GM21367 (cell line): ENCODE data around the gene ABCC6.
A peak's percentile ranks its signal among the peaks of the same experiment; 100 is the strongest.
"Not testable (repeated sequence)": the region's sequence is repeated elsewhere in the genome, so short reads cannot be mapped to it uniquely, and the experiment has no call there.

ENCODE experiments used
- ATAC-seq: cut with Tn5 transposase; IDR thresholded peaks from one replicate; pipeline ENCODE4 v1.9.1; 2021; ENCODE audit not compliant: unreplicated experiment

The ABCC6 gene

DNA sequence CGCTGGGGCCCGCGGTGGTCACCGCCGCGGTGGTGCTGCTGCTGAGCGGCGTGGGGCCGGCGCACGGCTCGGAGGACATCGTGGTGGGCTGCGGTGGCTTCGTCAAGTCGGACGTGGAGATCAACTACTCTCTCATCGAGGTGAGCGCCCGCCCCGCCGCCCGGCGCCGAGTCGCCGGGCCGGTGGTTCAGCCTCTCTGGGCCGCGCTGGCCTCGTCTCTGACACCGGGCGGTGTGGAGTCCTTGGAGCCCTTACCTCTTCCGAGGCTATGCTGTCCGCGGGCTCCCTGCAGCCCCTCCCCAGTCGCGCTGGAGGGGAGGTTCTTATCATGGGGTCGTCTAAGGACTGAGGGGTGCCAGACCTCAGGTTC, 9.4 kb upstream of the ABCC6 start:
- peak; percentile 30 for ATAC-seq

DNA sequence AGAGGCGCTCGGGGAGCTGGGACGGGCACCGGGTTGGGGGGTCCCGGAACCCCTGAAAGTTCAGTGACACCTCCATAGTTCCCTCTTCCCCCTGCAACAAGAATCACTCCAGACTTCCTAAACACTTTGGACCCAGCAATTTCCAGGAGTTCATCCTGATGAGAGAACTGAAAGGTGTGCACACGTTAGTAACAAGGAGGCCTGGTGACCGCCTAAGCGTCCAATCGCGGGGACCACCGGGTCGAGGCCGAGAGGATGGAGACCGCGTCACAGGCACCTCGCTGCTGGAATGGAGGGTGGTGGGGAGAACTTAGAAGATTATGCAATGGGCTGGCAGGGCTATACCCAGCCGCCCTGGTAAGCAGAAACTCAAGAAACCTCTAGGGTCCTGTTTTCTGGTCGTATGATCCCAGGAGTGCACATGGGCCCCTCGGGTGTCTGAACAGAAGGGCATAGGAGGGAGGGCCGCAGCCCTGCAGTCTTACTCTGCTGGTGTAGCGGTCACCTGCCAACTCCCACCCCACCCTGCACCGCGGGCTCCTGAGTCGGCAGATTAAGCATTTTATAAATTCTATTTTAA, 458 bp upstream of the ABCC6 start:
- not testable (repeated sequence) for ATAC-seq

DNA sequence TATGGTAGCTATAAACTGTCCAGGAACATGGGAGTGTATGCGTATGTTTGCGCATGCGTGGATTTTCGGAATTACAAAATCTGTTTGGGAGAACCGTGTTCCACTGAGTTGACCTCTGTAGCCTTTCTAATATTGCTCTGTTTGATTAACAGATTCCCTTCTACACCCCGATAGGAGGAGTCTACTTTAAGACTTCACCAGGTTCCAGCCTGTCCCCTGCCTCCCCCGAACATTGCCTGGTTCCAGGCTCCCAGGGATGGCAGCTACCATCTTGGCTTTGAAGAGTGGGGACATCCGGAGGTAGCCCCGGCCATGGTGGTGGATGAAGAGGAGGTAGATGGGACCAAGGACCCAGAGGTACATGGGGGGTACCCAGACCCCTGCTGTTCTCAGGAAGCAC, 1.9 kb downstream of the ABCC6 start:
- ATAC-seq = not testable (repeated sequence)

DNA sequence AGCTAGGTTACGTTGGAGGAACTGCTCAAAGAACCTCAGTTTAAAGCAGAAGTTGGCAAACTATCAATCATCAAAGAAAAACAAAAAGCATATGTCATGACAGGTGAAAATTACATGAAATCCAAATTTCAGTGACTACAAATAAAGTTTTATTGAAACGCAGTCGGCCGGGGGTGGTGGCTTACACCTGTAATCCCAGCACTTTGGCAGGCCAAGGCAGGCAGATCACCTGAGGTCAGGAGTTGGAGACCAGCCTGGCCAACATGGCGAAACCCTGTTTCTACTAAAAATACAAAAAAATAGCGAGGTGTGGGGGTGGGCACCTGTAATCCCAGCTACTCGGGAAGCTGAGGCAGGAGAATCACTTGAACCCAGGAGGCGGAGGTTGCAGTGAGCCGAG, 2.8 kb downstream of the ABCC6 start:
- ATAC-seq = not testable (repeated sequence)

DNA sequence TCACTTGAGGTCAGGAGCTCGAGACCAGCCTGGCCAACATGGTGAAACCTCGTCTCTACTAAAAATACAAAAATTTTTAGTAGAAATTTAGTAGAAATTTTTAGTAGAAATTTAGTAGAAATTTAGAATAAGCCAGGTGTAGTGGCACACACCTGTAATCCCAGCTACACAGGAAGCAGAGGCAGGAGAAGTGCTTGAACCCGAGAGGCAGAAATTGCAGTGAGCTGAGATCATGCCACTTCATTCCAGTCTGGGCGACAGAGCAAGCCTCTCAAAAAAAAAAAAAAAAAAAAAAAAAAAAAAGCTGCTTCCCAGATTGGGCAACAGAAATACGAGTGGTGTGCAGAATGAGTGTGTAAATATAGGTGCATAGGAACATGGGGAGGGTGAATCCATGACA, 4.5 kb downstream of the ABCC6 start:
- ATAC-seq = not testable (repeated sequence)

DNA sequence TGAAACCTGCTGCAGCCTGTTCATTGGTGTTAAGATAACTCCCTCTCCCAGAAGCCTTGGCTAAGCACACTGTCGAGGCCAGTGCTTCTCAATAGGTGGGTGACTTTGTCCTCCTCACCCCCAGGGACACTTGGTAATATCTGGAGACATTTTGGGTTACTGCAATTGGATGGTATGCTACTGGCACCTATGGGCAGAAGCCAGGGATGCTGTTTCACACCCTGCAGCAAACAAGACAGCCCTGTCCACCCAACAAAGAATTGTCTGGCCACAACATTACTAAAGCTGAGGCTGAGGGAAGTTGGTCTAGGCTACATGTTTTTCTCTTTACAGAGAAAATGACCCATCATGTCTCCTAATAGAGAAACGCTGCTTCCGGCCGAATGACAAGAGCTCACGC, 4.9 kb downstream of the ABCC6 start:
- not testable (repeated sequence) for ATAC-seq

DNA sequence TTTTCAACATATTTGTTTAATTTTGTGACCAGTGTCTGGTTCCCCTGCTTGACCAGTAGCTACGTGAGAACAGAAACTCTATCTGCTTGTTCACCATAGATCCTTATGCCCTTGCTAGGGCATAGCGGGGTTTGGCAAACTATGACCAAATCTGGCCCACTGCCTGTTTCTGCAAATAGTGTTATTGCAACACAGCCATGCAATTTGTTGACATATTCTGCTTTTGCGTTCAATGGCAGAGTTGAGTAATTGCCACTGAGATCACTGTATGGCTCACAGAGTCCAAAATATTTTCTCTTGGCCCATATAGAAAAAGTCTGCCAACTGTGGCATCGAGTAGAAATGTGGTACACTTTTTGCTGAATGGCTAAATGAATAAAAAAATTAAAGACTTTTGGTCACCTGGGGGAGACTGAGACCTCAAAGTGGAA, 9.4 kb downstream of the ABCC6 start:
- not testable (repeated sequence) for ATAC-seq

DNA sequence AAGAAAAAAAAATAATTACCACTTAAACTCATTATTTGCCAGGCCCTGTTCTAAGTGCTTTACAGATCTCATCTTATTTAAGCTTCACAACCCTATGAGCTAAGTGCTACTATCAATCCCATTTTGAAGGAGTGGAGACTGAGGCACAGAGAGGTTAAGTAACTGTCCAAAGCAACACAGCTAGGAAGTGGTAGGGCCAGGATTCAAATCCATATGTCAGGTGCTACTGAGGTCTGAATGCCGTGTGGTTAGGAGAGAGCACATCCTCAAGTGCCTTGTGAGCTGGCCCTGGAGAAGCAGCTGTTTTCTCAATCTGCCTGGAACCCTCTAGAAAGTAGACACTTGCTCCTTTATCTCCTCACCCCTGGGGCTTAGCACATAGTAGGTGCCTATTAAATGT, 11.9 kb downstream of the ABCC6 start:
- ATAC-seq = not testable (repeated sequence)

DNA sequence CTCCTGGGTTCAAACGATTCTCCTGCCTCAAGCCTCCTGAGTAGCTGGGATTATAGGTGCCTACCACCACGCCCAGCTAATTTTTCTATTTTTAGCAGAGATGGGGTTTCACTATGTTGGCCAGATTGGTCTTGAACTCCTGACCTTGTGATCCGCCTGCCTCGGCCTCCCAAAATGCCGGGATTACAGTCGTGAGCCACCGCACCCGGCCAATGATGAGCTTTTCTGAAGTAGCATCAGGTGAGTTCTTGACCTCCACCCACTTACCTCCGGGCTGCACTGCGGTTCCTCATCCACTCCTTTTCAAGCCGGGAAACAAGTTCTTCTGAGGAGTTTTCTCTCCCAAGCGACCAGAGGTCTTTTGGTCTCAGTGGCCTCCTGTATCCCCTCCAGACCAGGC, 14.8 kb downstream of the ABCC6 start:
- ATAC-seq = not testable (repeated sequence)

DNA sequence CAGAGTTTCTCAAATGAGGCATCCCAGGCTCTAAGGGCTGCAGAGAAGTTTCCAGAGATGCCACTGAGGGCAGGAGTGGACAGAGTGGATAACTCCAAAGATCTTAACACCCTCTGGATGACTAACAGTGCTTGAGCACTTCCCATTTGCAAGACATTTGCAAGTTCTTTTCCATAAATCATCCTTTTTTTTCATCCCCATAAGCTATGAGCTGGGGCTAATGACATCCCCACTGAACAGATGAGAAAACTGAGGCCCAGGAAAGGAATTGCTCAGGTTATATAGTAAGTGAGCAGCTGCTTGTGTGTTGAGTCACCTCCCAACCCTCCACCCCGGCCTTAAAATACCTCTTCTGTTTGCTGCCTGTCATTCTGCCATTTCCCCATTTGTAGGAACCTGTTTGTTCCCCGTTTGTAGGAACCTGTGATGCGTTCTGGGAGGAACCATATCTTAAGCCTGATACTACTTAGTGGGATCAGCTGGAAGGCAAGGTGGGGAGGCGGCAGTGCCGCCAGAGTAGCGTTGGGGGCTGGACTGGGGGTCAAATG, 15.4 kb downstream of the ABCC6 start:
- not testable (repeated sequence) for ATAC-seq

DNA sequence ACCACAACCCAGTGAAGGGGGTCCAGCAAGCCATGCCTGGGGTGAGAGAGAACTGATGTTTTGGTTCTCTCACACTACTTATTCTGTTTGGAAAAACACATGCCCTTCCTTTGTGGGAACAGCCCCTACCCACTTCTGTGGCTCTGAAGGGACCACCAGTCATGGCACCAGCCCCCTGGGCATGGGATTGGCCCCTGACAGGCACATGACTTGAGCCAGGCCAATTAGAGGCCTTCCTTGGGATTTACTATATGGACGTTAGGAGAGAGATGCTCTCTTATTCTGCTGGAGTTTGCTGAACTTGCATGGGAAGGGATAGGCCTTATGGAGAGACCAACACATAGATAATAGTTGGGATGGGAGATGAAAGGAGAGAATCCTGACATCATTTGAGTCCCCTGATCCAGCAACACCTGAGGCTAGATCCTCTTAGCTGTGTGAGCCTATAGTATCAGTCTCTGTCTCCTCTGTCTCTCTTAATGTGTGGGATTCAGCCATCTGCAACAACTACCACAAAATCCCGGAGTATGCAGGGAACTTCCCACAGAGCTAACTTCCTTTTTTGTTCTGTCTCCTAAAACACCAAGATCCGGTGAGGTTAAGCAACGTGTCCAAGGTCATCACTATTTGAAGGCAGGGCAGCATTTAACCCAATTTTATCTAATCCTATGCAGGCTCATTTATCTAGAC, 16.1 kb downstream of the ABCC6 start:
- ATAC-seq = not testable (repeated sequence)

DNA sequence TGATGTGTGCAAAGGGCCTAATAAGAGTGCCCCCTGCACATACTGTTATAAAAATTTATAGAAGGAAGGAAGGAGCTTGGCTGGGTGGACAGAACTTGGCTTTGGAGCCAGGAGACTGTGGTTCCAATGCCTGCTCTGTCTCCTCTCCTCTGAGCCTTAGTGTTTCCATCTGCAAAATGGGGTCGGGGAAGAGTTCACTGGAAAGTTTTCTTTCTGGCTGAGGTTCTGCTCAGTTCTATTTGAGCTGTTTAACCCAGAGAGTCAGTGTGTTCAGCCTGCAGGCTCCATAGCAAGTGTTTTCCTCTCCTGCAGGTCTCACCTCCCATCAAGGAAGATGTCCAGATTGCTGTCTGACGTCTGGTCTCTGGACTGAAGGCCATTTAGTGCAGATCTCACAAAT, 17.4 kb downstream of the ABCC6 start:
- not testable (repeated sequence) for ATAC-seq

DNA sequence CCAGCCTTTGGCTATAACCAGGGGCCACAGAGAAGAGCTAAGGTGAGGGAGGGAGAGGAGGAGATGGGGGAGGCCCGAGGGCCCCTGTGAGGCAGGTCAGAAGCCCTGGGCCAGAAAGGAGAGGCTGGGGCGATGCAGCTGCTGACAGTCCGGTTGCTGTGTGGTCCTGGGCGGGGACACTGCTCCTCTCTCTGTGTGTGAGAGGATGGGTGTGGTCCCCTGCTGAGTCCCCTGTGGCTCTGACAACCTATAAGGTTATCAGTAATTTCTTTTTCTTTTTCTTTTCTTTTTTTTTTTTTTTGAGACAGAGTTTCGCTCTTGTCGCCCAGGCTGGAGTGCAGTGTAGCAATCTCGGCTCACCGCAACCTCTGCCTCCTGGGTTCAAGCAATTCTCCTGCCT, 18.7 kb downstream of the ABCC6 start:
- ATAC-seq = not testable (repeated sequence)

DNA sequence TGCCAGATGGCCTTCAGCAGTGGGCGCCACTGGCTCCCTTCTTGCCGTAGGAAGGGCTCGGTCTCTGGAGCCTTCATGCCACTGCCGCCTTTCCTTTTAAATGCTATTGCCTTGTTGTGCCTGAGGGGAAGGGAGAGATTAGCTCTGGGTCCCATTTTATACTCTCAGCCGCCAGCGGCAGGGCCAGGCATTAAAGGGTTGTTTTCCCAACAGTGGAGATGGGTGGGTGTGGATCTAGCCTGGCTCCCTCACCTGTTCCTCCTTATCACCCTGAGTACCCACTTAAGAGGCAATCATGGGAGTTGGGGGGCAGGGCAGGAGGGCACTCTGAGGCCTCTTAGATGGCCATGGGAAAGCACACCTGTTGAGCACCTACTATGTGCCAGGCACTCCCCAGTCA, 19.8 kb downstream of the ABCC6 start:
- ATAC-seq = not testable (repeated sequence)

DNA sequence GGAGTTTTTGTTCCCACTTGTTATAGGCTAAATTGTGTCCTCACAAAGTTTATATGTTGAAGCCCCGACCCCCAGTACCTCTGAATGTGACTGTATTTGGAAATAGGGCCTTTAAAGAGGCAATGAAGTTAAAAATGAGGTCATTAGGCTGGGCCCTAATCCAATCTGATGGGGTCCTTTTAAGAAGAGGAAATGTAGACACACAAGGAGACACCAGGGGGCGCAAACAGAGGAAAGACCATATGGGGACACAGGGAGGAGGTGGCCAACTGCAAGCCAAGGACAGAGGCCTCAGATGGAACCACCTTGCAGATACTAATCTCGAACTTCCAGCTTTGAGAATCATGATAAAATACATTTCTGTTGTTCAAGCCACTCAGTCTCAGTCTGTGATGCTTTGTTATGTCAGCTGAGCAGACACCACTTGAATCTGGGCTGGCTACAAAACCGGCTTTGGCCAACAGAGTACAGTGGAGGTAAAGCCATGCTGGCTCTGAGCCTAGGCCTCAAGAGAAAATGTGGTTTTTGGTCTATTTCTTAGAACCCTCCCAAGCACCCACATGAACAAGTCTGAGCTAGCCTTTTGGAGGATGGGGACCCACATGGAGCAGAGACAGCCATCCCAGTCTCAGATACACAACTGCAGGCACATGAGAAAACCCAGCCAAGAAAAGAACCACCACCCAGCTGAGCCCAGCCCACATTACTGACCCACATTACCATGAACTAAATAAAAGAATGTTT, 20.7 kb downstream of the ABCC6 start:
- not testable (repeated sequence) for ATAC-seq

DNA sequence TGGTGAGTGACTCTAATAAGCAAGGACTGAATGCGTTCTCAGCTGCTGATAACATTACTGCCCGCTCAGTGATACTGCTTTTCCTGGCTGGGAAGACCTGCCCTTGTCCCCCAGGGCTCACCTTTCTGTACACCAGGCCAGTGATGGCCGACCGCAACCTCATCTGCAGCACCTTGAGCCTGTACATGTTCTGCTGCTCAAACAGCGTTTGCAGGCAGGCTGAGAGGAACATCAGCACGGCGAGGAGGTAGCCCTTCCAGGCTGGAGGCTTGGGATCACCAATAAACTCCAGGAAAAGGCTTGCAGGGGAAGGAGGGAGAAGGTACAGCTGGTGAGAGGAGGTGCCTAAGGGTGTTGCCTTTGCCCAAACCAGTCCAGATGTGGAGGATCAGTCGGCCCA, 21.4 kb downstream of the ABCC6 start:
- not testable (repeated sequence) for ATAC-seq

DNA sequence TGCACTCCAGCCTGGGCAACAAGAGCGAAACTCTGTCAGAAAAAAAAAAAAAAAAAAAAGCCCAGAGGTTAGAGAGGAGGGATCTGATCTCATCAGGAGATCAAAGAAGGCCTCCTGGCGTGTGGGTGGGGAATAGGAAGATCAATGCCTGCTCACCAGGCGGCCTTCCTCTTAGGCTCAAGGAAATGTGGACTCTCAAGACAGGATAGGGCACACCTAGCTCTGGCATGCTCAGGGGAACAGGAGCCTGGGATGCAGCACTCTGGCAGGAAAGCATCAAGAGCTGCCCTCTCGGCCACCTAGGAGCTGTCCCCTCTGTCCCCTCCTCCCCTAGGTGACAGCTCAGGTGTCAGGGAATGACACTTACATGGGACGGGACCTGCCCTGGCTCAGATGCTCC, 22.9 kb downstream of the ABCC6 start:
- not testable (repeated sequence) for ATAC-seq

DNA sequence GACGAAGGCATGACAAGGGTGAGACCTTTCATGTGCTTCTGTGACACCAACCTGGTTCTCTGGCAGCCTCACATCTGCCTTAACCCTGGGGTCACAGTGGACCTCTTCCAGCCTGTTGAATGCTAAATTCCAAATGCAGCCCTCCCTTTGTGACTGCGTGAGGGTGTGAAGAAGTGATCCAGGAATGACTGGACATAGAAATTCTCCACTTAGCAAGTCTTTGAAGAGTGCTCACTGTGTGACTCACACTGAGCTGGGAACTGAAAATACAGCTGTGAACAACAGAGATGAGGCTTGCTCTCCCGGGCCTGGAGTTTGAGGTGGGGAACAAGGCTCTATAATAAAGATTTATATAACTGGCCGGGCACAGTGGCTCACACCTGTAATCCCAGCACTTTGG, 23.9 kb downstream of the ABCC6 start:
- not testable (repeated sequence) for ATAC-seq

DNA sequence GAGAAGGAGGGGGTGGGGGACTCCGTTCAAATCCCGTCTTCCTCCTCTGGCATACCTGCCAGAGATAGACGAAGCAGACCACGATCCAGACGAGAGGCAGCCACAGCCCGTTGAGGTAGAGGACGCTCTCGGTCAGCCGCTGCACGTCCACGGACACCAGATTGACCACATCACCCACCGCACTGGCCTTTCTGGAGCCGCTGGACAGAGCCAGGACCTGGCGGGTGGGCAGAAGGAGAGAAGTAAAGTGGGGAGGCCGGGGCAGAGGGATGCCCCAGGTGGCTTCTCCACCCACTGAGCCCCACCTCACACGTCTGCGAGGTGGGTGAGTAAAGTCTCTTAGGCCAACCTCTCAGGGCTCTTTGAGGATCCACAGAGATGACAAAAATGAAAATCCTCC, 25.3 kb downstream of the ABCC6 start:
- ATAC-seq = no peak

DNA sequence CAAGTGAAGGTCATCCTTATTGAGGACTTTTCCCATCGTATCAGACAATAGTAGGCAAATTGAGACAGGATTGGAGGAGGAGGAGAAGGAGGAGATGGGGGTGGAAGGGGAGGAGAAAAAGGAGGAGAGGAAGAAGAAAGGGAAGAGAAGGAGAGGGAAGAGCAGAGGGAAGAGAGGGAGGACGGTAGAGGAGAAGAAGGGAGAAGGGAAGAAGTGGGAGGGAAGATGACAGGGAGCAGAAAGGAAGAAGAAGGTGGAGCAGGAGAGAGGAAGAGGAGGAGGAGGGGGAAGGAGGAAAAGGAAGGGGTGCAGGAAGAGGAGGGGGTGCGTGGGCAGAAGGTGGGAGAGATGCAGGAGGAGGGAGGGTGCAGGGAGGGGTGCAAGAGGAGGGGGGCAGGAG, 26.0 kb downstream of the ABCC6 start:
- no peak for ATAC-seq

DNA sequence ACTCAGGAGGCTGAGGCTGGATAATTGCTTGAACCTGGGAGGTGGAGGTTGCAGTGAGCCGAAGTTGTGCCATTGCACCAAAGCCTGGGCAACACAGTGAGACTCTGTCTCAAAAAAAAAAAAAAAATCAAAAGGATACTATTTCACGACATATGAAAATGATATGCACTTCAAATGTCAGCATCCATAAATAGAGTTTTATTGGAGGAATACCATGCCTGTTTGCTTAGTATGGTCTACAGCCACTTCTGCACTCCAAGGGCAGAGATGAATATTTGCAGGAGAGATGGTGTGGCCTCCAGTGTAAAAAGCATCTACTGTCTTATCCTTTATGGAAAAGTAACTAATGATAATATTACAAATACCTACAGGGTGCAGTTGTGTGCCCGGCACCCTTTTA, 27.2 kb downstream of the ABCC6 start:
- no peak for ATAC-seq
